Uterus (tissue), 4 donors: Measurements from ENCODE around the gene CFAP65. TPM values are rescaled to one million over a fixed set of nuclear protein-coding genes. Genes with fewer than 3 reads are reported as not detected.

Experiments used
- DNase-seq, 2 donors: peaks; one replicate each; pipeline ENCODE4 v3.0.0-alpha.2; 2019 to 2020
- H3K27ac ChIP-seq, 2 donors: fragments of 200-600 bp; sonication (generic); 1 replicate in 1 of 2; 2 replicates in 1 of 2; pipeline ENCODE4 v1.5.1; 2016 to 2018
- H3K27me3 ChIP-seq, 2 donors: fragments of 200-600 bp; sonication (generic); one replicate each; pipeline ENCODE4 v1.5.1; 2018 to 2019; ENCODE audit warnings: control low read depth in 1 of 2
- H3K36me3 ChIP-seq, 2 donors: fragments of 200-600 bp; sonication (generic); one replicate each; pipeline ENCODE4 v1.5.1; 2019; ENCODE audit warnings: control low read depth in 1 of 2
- H3K4me1 ChIP-seq, 2 donors: fragments of 200-600 bp; sonication (generic); one replicate each; pipeline ENCODE4 v1.5.1; 2018 to 2019; ENCODE audit warnings: control low read depth in 1 of 2
- H3K4me3 ChIP-seq, 2 donors: fragments of 200-600 bp; sonication (generic); 1 replicate in 1 of 2; 2 replicates in 1 of 2; pipeline ENCODE4 v1.5.1; 2018 to 2019; ENCODE audit warnings: mild to moderate bottlenecking in 1 of 2
- H3K9me3 ChIP-seq, 2 donors: fragments of 200-600 bp; sonication (generic); one replicate each; pipeline ENCODE4 v1.5.1; 2019; ENCODE audit warnings: control low read depth in 1 of 2
- POLR2A ChIP-seq, 2 donors: fragments of 450-650 bp; IDR thresholded peaks; one replicate each; pipeline ENCODE4 v1.6.1; 2016; ENCODE audit warnings: antibody characterized with exemption in 2 of 2, mild to moderate bottlenecking in 1 of 2, moderate library complexity in 1 of 2
- intact Hi-C: fragments of 100-400 bp; cut with DNase I; formaldehyde crosslinking; loops from one replicate; pipeline ENCODE4 v1.15.1; 2023; ENCODE audit warnings: low total_unique reads
- total RNA-seq, 4 donors: library from RNA; depleted of rRNA in 3 of 4; stranded (reverse); fragments of >200 nt in 3 of 4; gene quantifications; one replicate each; pipeline versions ENCODE4 v1.1.0 to v1.2.4, GENCODE V29; 2014 to 2023
- TF ChIP-seq, protein P1 (sequence below), 4 experiments: fragments of 200-600 bp in 2 of 4; fragments of 450-650 bp in 2 of 4; sonication (generic) in 2 of 4; IDR thresholded peaks; one replicate each; pipeline ENCODE4 v1.5.1; 2016 to 2019; ENCODE audit warnings: antibody characterized with exemption in 4 of 4, mild to moderate bottlenecking in 2 of 4, moderate library complexity in 1 of 4
- donor health status: DM: yes; HTN: yes; CAD: no.

The CFAP65 gene
- total RNA-seq, 4 donors from 2014 or later = 0.21 to 3.5 (median 1.9) TPM

- Histone ChIP-seq H3K36me3 (no peaks in the 10 kb centered on the region), H3K27me3 (peaks cover 17 to 85% of the 10 kb centered on the region in 2 donors), H3K4me3 (no peak overlapping the region), H3K9me3 (no peaks in the 10 kb centered on the region), H3K27ac (no peak overlapping the region), H3K4me1 (peaks cover 0 to 15% of the 10 kb centered on the region in 2 donors)
- intact Hi-C loops = no loop called here
- no peak for TF ChIP-seq POLR2A (IDR thresholded peaks at IDR 0.05)
- TF ChIP-seq, protein P1, sequence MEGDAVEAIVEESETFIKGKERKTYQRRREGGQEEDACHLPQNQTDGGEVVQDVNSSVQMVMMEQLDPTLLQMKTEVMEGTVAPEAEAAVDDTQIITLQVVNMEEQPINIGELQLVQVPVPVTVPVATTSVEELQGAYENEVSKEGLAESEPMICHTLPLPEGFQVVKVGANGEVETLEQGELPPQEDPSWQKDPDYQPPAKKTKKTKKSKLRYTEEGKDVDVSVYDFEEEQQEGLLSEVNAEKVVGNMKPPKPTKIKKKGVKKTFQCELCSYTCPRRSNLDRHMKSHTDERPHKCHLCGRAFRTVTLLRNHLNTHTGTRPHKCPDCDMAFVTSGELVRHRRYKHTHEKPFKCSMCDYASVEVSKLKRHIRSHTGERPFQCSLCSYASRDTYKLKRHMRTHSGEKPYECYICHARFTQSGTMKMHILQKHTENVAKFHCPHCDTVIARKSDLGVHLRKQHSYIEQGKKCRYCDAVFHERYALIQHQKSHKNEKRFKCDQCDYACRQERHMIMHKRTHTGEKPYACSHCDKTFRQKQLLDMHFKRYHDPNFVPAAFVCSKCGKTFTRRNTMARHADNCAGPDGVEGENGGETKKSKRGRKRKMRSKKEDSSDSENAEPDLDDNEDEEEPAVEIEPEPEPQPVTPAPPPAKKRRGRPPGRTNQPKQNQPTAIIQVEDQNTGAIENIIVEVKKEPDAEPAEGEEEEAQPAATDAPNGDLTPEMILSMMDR (IDR thresholded peaks at IDR 0.05) = no peak
- no peak for DNase-seq
These were observed 50.7 kb downstream of the CFAP65 start for GRCh38 chr2:218990612-218991011.

GRCh38 chr2:218990052-218990451, 51.3 kb downstream of the CFAP65 start:
- TF ChIP-seq POLR2A (IDR thresholded peaks at IDR 0.05) = no peak
- TF ChIP-seq, protein P1 (IDR thresholded peaks at IDR 0.05) = no peak
- H3K27me3 ChIP-seq = peaks cover 23 to 85% of the 10 kb centered on the region in 2 donors
- no peak overlapping the region for H3K4me3 ChIP-seq
- intact Hi-C loops = no loop called here
- DNase-seq = no peak
- H3K36me3 ChIP-seq = no peaks in the 10 kb centered on the region
- H3K9me3 ChIP-seq = no peaks in the 10 kb centered on the region
- H3K27ac ChIP-seq = no peak overlapping the region
- peaks cover 0 to 20% of the 10 kb centered on the region in 2 donors for H3K4me1 ChIP-seq

DNA sequence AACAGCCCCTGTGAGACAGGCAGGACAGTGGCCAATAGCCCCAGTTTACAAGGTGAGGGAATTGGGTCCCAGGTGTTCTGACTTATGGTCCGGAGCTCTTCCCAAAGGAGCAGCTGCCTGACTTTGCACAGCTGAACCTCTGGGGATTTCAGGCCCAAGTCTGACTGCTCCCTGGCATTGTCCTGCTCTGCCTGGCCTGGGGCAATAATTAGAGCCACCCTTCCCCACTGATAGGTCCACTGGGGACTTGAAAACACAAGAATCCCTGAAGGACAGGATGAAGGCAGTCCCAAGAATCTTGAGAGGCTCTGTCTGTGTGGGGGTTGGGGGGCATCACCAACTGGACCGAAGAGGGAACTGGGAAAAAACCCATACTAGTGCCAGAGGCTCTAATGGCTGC, 52.7 kb downstream of the CFAP65 start:
- no peak overlapping the region for H3K4me3 ChIP-seq
- DNase-seq = no peak
- intact Hi-C loops = no loop called here
- no peak overlapping the region for H3K27ac ChIP-seq
- peaks cover 0 to 26% of the 10 kb centered on the region in 2 donors for H3K4me1 ChIP-seq
- no peaks in the 10 kb centered on the region for H3K9me3 ChIP-seq
- H3K27me3 ChIP-seq = peaks cover 20 to 85% of the 10 kb centered on the region in 2 donors
- no peak for TF ChIP-seq POLR2A (IDR thresholded peaks at IDR 0.05)
- TF ChIP-seq, protein P1 (IDR thresholded peaks at IDR 0.05) = no peak
- no peaks in the 10 kb centered on the region for H3K36me3 ChIP-seq

GRCh38 chr2:218988164-218988563, 53.2 kb downstream of the CFAP65 start:
- intact Hi-C loops = no loop called here
- TF ChIP-seq, protein P1 (IDR thresholded peaks at IDR 0.05) = no peak
- no peak for TF ChIP-seq POLR2A (IDR thresholded peaks at IDR 0.05)
- no peak for DNase-seq
- Histone ChIP-seq H3K9me3 (no peaks in the 10 kb centered on the region), H3K27ac (no peak overlapping the region), H3K4me3 (no peak overlapping the region), H3K27me3 (peaks cover 15 to 85% of the 10 kb centered on the region in 2 donors), H3K36me3 (no peaks in the 10 kb centered on the region), H3K4me1 (peaks cover 0 to 21% of the 10 kb centered on the region in 2 donors)

DNA sequence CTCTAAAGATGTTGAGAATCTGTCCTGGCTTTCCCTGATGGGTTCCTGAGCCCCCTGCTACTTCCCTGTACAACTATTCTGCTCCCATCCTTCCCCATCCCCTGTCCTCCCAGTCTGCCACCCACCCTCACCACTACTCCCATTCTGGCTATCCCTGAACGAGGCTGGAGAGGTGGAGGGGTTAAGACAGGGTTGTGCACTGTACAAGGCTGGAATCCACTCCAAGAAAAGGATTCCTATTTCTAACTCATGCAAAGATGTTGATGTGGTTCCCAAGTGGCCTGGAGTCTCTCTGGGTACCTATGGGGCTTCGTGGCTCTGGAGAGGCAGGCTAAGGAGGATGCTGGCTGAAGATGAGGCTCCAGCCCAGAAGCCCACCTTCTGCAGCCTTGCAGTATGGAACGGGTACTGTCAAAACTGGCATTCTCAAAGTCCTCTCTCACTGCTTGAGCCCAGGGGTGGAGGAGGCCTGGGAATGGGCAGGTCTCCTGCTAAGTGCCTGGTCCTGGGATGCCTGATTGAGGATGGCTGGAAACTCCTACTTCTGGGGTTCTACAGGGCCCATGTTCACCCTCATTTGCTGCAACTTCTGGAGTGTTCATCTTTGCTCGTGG, 55.1 kb downstream of the CFAP65 start:
- no peak for DNase-seq
- H3K4me3 ChIP-seq = no peak overlapping the region
- H3K27ac ChIP-seq = no peak overlapping the region
- TF ChIP-seq, protein P1 (IDR thresholded peaks at IDR 0.05) = no peak
- no peak for TF ChIP-seq POLR2A (IDR thresholded peaks at IDR 0.05)
- peaks cover 0 to 29% of the 10 kb centered on the region in 2 donors for H3K4me1 ChIP-seq
- H3K36me3 ChIP-seq = no peaks in the 10 kb centered on the region
- H3K9me3 ChIP-seq = no peaks in the 10 kb centered on the region
- intact Hi-C loops = no loop called here
- H3K27me3 ChIP-seq = peaks cover 21 to 80% of the 10 kb centered on the region in 2 donors
